Mesothelial cell of epicardium (in vitro differentiated cells): ENCODE data around the gene SQOR. TPM values are rescaled to one million over a fixed set of nuclear protein-coding genes. Genes with fewer than 3 reads are reported as not detected.
A peak's percentile ranks its signal among the peaks of the same experiment; 100 is the strongest.

Experiments used
- DNase-seq, 2 experiments: peaks; one replicate each; pipeline ENCODE4 v3.0.0; 2021; ENCODE audit warnings: low spot score in 2 of 2; ENCODE audit not compliant: unreplicated experiment in 2 of 2
- H3K27ac Mint-ChIP-seq: 2 replicates; pipeline ENCODE4 v1.8.0; 2021; ENCODE audit warnings: mixed read lengths
- H3K27me3 Mint-ChIP-seq: 2 replicates; pipeline ENCODE4 v1.8.0; 2021; ENCODE audit warnings: low read depth, mixed read lengths
- H3K36me3 Mint-ChIP-seq: 2 replicates; pipeline ENCODE4 v1.8.0; 2021; ENCODE audit warnings: mixed read lengths
- H3K4me1 Mint-ChIP-seq: 2 replicates; pipeline ENCODE4 v1.8.0; 2021; ENCODE audit warnings: mixed read lengths
- H3K4me3 Mint-ChIP-seq: 2 replicates; pipeline ENCODE4 v1.8.0; 2021; ENCODE audit warnings: mild to moderate bottlenecking, moderate library complexity, mixed read lengths
- H3K9me3 Mint-ChIP-seq: 2 replicates; pipeline ENCODE4 v1.8.0; 2021; ENCODE audit warnings: mixed read lengths
- total RNA-seq: library from RNA; stranded (reverse); gene quantifications from 3 replicates; pipeline ENCODE4 v1.2.1, GENCODE V29; 2021
- TF ChIP-seq, protein P1 (sequence below): fragments of 200-600 bp; sonication (generic); IDR thresholded peaks from one replicate; pipeline ENCODE4 v1.5.0; 2021; ENCODE audit warnings: antibody characterized with exemption; ENCODE audit not compliant: unreplicated experiment

SQOR gene
- total RNA-seq, 1 donor from 2014 or later, result 0.94 TPM

DNA sequence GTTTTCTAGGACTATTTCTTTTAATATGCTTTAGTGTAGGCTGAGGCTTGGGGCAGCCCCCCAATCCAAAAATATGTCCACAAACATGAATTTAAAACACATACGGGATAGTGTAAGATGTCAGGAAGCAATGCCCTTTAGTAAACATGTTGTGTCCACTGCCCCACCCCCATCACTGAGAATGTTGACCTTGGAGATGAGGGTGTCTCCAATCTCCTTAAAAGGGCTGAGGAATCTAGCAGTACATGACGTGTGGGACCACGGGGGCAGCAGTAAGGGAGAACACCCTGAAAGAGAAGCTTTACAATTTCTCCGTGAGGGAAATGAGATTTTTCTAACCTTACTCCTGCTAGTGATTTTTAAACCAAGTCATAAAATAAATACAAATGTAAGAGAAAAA, 84.7 kb downstream of the SQOR start:
- no peaks in the 10 kb centered on the region for H3K9me3 Mint-ChIP-seq
- peak overlapping the region; percentile 12 for H3K27ac Mint-ChIP-seq
- DNase-seq, result no peak
- H3K36me3 Mint-ChIP-seq, result no peaks in the 10 kb centered on the region
- H3K27me3 Mint-ChIP-seq, result peaks cover under 1% of the 10 kb centered on the region
- H3K4me1 Mint-ChIP-seq, result peaks cover 8% of the 10 kb centered on the region
- H3K4me3 Mint-ChIP-seq, result no peak overlapping the region
- TF ChIP-seq, protein P1, sequence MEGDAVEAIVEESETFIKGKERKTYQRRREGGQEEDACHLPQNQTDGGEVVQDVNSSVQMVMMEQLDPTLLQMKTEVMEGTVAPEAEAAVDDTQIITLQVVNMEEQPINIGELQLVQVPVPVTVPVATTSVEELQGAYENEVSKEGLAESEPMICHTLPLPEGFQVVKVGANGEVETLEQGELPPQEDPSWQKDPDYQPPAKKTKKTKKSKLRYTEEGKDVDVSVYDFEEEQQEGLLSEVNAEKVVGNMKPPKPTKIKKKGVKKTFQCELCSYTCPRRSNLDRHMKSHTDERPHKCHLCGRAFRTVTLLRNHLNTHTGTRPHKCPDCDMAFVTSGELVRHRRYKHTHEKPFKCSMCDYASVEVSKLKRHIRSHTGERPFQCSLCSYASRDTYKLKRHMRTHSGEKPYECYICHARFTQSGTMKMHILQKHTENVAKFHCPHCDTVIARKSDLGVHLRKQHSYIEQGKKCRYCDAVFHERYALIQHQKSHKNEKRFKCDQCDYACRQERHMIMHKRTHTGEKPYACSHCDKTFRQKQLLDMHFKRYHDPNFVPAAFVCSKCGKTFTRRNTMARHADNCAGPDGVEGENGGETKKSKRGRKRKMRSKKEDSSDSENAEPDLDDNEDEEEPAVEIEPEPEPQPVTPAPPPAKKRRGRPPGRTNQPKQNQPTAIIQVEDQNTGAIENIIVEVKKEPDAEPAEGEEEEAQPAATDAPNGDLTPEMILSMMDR, result no peak

DNA sequence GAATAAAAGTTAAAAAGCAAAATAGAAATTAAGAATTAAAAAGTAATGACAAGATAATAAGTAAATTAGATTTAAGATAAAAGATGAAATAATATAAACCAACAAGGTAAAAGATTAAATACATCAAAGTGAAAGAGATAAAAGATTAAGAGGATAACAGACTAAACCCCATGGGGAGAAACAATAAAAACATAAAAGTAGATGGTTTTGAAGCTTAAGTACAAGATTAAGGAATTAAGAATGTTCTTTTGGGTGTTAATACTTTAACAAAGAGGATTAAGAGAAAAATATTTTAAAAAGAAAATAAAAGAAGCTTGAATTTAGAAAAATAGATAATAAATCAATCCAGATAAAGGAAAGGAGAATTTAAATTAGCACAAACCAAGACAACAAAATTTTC, 85.4 kb downstream of the SQOR start:
- peaks cover 4% of the 10 kb centered on the region for H3K4me1 Mint-ChIP-seq
- H3K36me3 Mint-ChIP-seq, result no peaks in the 10 kb centered on the region
- no peak overlapping the region for H3K27ac Mint-ChIP-seq
- H3K27me3 Mint-ChIP-seq, result no peaks in the 10 kb centered on the region
- H3K4me3 Mint-ChIP-seq, result no peak overlapping the region
- TF ChIP-seq, protein P1, result no peak
- no peak for DNase-seq
- H3K9me3 Mint-ChIP-seq, result no peaks in the 10 kb centered on the region

DNA sequence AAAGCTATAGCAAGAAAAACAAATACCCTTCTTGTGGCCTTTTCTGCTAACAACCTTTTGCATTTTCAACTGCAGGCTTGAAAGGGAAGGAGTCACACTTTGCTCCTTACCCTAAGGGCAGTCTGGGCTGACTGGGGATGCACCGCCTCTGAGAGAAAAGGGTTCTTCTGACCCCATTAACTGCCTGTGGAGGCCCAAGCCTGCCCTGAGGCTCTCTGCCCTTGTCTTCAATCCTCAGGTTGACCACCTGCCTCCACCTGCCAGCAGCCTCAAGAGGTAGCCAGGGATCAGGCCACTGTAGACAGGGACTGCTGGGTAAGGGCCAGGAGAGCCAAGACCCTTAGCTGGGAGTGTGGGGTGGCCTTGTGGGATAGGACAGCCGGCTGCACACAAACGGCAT, 93.8 kb downstream of the SQOR start:
- TF ChIP-seq, protein P1, result no peak
- Mint-ChIP-seq H3K27ac (no peak overlapping the region), H3K9me3 (no peaks in the 10 kb centered on the region), H3K4me1 (peaks cover 7% of the 10 kb centered on the region), H3K4me3 (no peak overlapping the region), H3K36me3 (no peaks in the 10 kb centered on the region), H3K27me3 (peaks cover 5% of the 10 kb centered on the region)
- DNase-seq, result no peak

DNA sequence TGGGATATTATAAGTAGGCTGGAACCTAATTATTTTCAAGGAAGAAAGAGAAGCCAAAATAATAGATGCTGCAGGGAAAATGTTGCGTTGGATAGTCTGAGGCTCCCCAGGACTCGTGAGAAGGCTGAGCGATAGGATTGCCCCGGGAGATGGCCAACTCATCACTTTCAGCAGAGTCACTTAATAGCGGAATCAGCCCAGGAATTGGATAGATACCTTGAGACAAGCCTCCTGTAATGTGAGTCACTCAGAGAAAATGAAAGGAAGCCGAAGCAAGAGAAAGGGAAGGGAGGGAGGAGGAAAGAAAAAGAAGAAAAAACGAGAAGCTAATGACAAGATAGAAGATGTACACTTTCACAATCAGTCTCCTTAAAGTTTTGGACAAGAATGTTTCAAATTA, 94.3 kb downstream of the SQOR start:
- H3K4me3 Mint-ChIP-seq, result no peak overlapping the region
- TF ChIP-seq, protein P1, result no peak
- DNase-seq, result no peak
- H3K36me3 Mint-ChIP-seq, result no peaks in the 10 kb centered on the region
- peaks cover 10% of the 10 kb centered on the region for H3K4me1 Mint-ChIP-seq
- H3K27me3 Mint-ChIP-seq, result peaks cover 5% of the 10 kb centered on the region
- no peaks in the 10 kb centered on the region for H3K9me3 Mint-ChIP-seq
- H3K27ac Mint-ChIP-seq, result no peak overlapping the region

DNA sequence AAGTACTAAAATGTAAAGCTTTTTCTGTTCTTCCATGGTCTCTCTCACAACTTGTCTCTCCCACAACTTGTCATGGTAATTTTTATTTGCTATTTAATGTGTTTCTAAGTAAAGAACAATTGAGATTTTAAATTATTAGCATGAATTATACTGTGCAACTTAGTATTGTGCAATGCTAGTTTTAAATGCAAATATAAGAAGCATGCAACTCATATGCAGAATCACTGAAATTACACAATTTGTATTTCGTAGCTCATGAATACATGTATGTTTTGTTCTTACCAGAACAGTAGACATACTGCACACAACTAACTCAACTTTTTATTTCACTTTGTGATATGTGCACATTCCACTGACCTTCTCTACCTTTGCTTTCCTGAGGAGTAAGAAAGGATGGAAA, 96.5 kb downstream of the SQOR start:
- Mint-ChIP-seq H3K9me3 (no peaks in the 10 kb centered on the region), H3K27ac (no peak overlapping the region), H3K36me3 (no peaks in the 10 kb centered on the region), H3K4me3 (no peak overlapping the region), H3K27me3 (peaks cover 5% of the 10 kb centered on the region), H3K4me1 (peaks cover 16% of the 10 kb centered on the region)
- TF ChIP-seq, protein P1, result no peak
- DNase-seq, result no peak

DNA sequence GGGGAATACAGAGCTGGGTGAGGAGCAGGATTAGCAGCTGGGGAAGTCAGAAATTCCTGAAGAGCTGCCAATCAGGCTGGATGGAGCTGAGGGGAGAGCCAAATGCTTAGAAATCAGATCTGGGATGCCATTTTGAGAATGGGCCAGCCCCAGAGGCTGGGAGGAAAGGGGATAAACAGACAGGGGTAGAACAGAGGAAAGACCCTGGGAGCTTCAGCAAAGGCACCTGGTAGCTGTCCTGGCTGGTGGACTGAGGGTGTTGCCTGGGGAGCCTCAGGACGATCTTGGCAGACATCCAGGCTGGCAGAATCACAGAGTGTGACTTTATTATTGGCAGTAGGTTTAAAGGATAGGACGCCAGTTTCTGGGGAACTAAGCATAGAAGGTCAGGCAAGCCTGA, 97.8 kb downstream of the SQOR start:
- no peaks in the 10 kb centered on the region for H3K36me3 Mint-ChIP-seq

More for the DNA sequence above, 97.8 kb downstream of the SQOR start:
- peaks cover 5% of the 10 kb centered on the region for H3K27me3 Mint-ChIP-seq
- no peaks in the 10 kb centered on the region for H3K9me3 Mint-ChIP-seq
- H3K27ac Mint-ChIP-seq, result no peak overlapping the region
- TF ChIP-seq, protein P1, result no peak
- H3K4me1 Mint-ChIP-seq, result peaks cover 16% of the 10 kb centered on the region
- DNase-seq, result no peak
- no peak overlapping the region for H3K4me3 Mint-ChIP-seq
